ENCODE measurements around the gene TFAP2E.

Gene TFAP2E

GRCh38 chr1:35598895-35599294 lies 25.8 kb downstream of the TFAP2E start:
- no peak for DNase-seq

DNA sequence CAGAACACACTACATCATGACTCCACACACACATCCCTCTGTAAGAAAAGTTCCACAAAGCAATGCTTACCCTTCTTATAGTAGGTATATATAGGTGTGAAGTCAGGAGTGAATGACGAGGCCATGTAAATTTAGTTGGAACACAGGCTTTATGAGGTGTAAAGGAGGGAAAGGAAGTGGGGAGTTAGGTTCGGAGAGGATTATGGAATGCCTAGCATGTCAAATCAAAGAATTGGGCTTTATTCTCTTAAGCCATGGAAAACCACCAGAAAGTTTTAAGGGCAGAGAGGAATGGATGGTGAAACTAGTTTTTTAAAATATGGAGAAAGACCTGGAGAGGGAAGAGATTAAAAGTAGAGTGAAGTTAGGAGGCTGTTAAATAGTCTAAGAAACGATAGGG lies 26.3 kb downstream of the TFAP2E start:
- no peak for DNase-seq

- DNase-seq, result no peak
Measured at GRCh38 chr1:35600593-35600992, 27.5 kb downstream of the TFAP2E start.

- DNase-seq, result peak in 1 of 2 donors; percentile 20
Measured at GRCh38 chr1:35603468-35603867, 30.4 kb downstream of the TFAP2E start.

- DNase-seq, result no peak
Measured at GRCh38 chr1:35603941-35604340, 30.8 kb downstream of the TFAP2E start.

- DNase-seq, result no peak
Measured at GRCh38 chr1:35605071-35605866, 32.2 kb downstream of the TFAP2E start.

GRCh38 chr1:35605867-35606182 lies 32.7 kb downstream of the TFAP2E start:
- no peak for DNase-seq

GRCh38 chr1:35611655-35612054 lies 38.5 kb downstream of the TFAP2E start:
- DNase-seq, result no peak

GRCh38 chr1:35615440-35615839 lies 42.3 kb downstream of the TFAP2E start:
- DNase-seq, result no peak

DNA sequence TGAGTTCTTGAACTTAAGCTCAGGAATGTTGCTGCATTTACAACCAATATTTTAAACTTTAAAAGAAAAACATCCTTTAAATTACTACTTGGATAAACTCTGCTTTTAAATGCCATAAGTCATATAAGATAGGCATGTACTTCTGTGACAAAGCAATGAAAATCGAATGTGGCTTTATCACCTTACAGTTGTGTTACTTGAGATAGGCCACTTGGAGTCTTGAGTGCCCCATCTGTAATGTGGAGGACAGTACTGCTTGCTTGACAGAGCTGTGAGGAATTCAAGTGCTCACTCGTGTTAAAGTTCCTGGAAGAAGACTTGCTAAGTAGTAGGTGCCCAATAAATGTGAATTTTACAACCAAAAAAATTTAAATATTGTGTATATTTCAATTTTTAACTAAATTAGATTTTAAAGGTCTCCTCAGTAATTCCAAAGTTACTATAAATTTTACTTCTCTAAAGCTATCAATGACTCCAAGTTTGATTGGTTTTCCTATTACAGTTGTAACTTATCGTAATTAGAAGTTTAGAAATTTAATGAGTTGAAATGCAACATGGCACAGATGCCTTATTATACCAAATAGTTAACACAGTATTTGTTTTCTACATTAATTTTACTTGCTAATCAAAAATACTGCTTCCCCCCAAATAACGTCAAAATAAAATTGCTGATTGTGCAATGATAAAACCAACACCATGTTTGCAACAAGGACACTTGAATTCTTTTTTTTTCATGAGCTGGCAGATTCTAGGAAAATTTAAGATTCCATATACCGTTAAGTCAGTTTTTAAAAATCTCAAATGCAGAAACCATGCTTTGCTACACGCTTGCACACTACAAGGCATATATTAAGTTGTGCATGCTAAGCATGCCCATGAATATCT lies 46.4 kb downstream of the TFAP2E start:
- no peak for DNase-seq

DNA sequence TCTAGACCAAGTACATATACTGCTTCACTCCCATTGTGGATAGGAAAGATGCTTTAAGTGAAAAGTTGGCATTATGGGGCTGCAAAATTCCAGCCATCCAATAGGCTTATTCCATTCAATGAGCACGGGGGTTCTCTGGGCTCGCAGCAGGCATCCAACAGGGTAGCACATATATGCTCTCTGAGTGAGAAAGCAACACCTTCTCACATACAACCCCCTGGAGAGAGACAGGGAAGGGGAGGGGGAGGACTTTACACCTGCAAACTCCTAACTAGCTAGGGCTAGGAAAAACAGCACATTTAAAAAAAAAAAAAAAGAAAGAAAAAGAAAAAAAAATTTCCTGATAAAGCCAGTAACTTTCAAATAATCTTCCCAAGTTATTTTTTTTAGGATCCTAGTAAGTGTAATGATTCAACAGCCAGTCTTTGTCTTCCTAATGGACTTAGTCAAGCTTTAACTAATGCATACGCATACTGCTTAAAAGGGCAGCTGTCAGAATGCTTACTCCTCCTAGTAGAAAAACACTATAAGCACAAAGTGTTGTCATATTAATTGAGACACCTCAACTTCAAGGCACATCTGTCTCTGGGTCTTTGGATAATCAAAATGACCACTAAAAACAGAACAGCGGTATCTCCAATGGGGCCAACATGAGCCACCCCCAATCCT lies 49.5 kb downstream of the TFAP2E start:
- DNase-seq, result no peak

DNA sequence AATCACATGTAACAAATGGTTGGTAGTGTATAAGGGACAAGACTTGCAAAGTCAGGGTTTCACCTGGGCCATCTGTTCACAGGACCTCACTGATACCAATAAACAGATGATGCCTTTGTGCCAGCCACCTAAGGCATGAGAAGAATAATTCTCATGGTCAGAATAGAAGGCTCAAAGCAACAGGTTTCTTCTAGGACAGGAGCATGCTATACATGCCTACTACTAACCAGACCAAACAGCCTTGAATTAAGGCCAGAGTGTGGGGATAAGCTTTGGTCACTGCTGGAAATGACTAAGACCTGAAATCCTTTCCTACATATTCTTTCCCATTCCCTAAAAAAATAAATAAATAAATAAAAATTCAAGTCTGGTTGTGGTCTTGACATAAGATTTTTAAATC lies 50.7 kb downstream of the TFAP2E start:
- DNase-seq, result no peak

GRCh38 chr1:35629051-35629450 lies 55.9 kb downstream of the TFAP2E start:
- no peak for DNase-seq

- no peak for DNase-seq
Measured at GRCh38 chr1:35631396-35631795, 58.3 kb downstream of the TFAP2E start.

- DNase-seq, result no peak
Measured at GRCh38 chr1:35633547-35633946, 60.4 kb downstream of the TFAP2E start.

DNA sequence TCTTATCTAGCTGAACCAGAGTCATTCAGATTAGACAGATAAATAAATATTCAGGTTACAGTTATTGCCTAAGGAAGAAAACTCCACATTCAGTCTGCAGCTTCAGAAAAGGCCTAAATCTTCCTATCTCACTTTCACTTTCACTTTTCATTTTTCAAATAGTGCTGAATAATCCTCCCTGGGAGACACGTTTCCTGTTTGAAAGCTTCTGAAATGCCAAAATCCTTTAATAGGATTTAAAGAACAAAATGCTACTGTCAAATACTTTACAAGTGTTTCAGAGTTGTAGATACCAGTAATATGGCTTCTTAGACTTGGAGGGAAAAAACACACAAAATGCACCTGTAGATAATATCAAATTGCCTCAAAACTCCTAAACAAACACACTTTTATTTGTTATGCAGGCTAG lies 64.3 kb downstream of the TFAP2E start:
- DNase-seq, result peak in 1 of 2 donors; percentile 26

DNA sequence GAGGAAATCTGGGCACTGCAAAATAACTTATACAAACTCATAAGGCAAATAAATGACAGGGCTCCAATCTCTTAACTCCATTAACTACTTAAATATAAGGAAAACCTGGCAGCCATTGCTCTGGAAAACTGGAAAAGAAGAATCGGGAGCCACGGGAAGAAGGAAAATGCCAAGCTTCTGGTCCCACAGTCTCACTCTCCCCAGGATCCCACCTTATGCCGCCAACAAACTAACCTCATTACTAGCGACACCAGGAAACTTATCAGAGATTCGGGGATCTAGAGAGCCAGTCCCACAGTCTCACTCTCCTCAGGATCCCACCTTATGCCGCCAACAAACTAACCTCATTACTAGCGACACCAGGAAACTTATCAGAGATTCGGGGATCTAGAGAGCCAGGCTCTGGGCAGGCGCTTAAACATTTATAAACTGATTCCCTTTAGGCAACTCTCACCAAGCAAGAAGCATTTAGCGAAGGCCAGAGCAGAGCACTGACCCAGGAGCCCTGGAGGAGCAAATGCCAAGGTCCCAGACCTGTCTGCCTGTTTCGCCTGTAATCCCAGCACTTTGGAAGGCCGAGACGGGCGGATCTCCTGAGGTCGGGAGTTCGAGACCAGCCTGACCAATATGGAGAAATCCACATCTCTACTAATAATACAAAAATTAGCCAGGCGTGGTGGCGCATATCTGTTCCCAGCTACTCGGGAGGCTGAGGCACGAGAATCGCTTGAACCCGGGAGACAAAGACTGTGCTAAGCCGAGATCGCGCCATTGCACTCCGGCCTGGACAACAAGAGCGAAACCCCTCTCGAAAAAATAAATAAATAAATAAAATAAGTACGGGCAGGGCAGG lies 67.5 kb downstream of the TFAP2E start:
- DNase-seq, result no peak

GRCh38 chr1:35641233-35641866 lies 68.2 kb downstream of the TFAP2E start, which contains the start of gene PSMB2:
TSS of gene PSMB2 (minus strand) at chr1:35641526. CDS start at chr1:35641432, 94 bp downstream.
- DNase-seq, result peak; percentile 88

- no peak for DNase-seq
Measured at GRCh38 chr1:35642471-35642955, 69.4 kb downstream of the TFAP2E start.

DNA sequence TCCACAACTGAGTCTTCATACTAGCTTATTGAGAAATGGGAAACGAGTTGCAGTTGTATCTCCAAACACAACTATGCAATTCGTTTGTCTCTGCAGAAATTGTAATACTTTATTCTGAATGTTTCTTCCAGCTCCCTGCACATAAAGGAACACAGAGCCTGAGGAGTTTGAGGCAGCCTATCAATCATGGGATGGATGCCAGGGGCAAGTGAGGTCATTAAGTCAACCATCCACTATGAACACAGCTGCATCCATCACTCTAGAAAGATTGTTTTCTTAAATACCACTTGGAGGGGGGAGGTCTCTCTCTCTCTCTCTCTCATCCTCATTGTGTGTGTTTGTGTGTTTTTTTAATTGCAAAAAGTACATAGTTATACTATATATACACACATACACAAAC lies 71.1 kb downstream of the TFAP2E start:
- no peak for DNase-seq

All from hippocampal formation (tissue), 2 donors.